K562 (cell line): Measurements from ENCODE around the gene RTL10. TPM values are rescaled to one million over a fixed set of nuclear protein-coding genes. Genes with fewer than 3 reads are reported as not detected.

Experiments used
- ARID1B ChIP-seq: fragments of 450-650 bp; IDR thresholded peaks from 2 replicates; pipeline ENCODE4 v1.6.1; 2016; ENCODE audit warnings: antibody characterized with exemption, mild to moderate bottlenecking, inconsistent platforms
- CTCFL ChIP-seq: IDR thresholded peaks from 2 replicates; pipeline ENCODE4 v1.6.1; 2011; ENCODE audit warnings: borderline replicate concordance, low read depth, mild to moderate bottlenecking, moderate library complexity, low read length; ENCODE audit not compliant: insufficient read depth, poor library complexity, severe bottlenecking
- NFATC3 ChIP-seq: fragments of 450-650 bp; IDR thresholded peaks from 2 replicates; pipeline ENCODE4 v1.6.1; 2017; ENCODE audit warnings: mild to moderate bottlenecking
- PHF20 ChIP-seq: fragments of 450-650 bp; IDR thresholded peaks from 2 replicates; pipeline ENCODE4 v1.6.1; 2018; ENCODE audit not compliant: partially characterized antibody
- RBM17 ChIP-seq: fragments of 200-400 bp; formaldehyde crosslinking; IDR thresholded peaks from 2 replicates; pipeline ENCODE4 v1.6.1; 2017; ENCODE audit warnings: low read depth, mild to moderate bottlenecking, low read length, borderline replicate concordance
- RFX5 ChIP-seq: IDR thresholded peaks from 2 replicates; pipeline ENCODE4 v1.6.1; 2011; ENCODE audit warnings: low read depth, mild to moderate bottlenecking, improper control_type of control experiment, low read length
- RFX7 ChIP-seq: fragments of 250-450 bp; sonication (Bioruptor Pico); IDR thresholded peaks from 2 replicates; pipeline ENCODE4 v1.5.1; 2021; ENCODE audit warnings: mild to moderate bottlenecking
- SMAD2 ChIP-seq: fragments of 150-350 bp; IDR thresholded peaks from 2 replicates; pipeline ENCODE4 v1.6.1; 2014; ENCODE audit warnings: low read depth, mild to moderate bottlenecking, low read length
- SMARCA5 ChIP-seq: fragments of 450-650 bp; IDR thresholded peaks from 2 replicates; pipeline ENCODE4 v1.6.1; 2016
- SMARCB1 ChIP-seq: IDR thresholded peaks from 2 replicates; pipeline ENCODE4 v1.6.1; 2011; ENCODE audit warnings: improper control_type of control experiment, low read depth; ENCODE audit not compliant: insufficient read length
- SRSF3 ChIP-seq: fragments of 200-400 bp; formaldehyde crosslinking; IDR thresholded peaks from 2 replicates; pipeline ENCODE4 v1.6.1; 2016; ENCODE audit warnings: mild to moderate bottlenecking, low read length, moderate library complexity; ENCODE audit not compliant: insufficient read depth
- STAT6 ChIP-seq: sonication (generic); formaldehyde crosslinking; IDR thresholded peaks from 2 replicates; pipeline ENCODE4 v1.8.1; 2023; ENCODE audit warnings: mild to moderate bottlenecking, missing genetic modification reagents
- TCF15 ChIP-seq: fragments of 250-450 bp; sonication (Bioruptor Pico); IDR thresholded peaks from 2 replicates; pipeline ENCODE4 v1.8.0; 2022; ENCODE audit warnings: moderate library complexity, mild to moderate bottlenecking, inconsistent platforms
- TCF3 ChIP-seq: sonication (generic); formaldehyde crosslinking; IDR thresholded peaks from 2 replicates; pipeline ENCODE4 v1.4.0; 2020; ENCODE audit warnings: mild to moderate bottlenecking, missing genetic modification reagents
- TRIM24 ChIP-seq, 2 experiments: fragments of 450-650 bp; IDR thresholded peaks; 2 replicates each; pipeline ENCODE4 v1.6.1; 2016
- TSHZ1 ChIP-seq: fragments of 250-450 bp; sonication (Bioruptor Pico); IDR thresholded peaks from 2 replicates; pipeline ENCODE4 v1.4.0; 2020; ENCODE audit warnings: mild to moderate bottlenecking, moderate library complexity
- ZBTB1 ChIP-seq: sonication (generic); formaldehyde crosslinking; IDR thresholded peaks from 2 replicates; pipeline ENCODE4 v1.8.1; 2023; ENCODE audit warnings: missing genetic modification reagents, low read depth, mild to moderate bottlenecking, borderline replicate concordance
- ZNF668 ChIP-seq: fragments of 250-450 bp; sonication (Bioruptor Pico); IDR thresholded peaks from 2 replicates; pipeline ENCODE4 v1.8.0; 2022; ENCODE audit warnings: mild to moderate bottlenecking, inconsistent platforms
- ZNF780A ChIP-seq: fragments of 250-450 bp; sonication (Bioruptor Pico); IDR thresholded peaks from 2 replicates; pipeline ENCODE4 v1.5.0; 2021; ENCODE audit warnings: mild to moderate bottlenecking
- polyA plus RNA-seq, 8 experiments: library from polyadenylated mRNA; depleted of rRNA in 4 of 8; stranded (reverse) in 5 of 8; unstranded in 3 of 8; fragments of >200 nt; fragmentation: Nextera tagmentation in 2 of 8; fragmentation: Illumina TruSeq in 1 of 8; extraction: Ambion mirVana in 2 of 8; extraction: Trizol in 1 of 8; gene quantifications; 2 replicates each; pipeline versions ENCODE4 v1.2.1 to v1.2.3, GENCODE V29; 2011 to 2014; ENCODE audit warnings: inconsistent platforms in 1 of 8, missing spikeins in 1 of 8
- total RNA-seq, 7 experiments: library from RNA; depleted of rRNA in 6 of 7; stranded (reverse); fragments of >200 nt in 6 of 7; fragmentation: Illumina TruSeq in 2 of 7; extraction: Trizol in 2 of 7; gene quantifications; 2 replicates each; pipeline versions ENCODE4 v1.2.1 to v1.2.3, GENCODE V29; 2011 to 2021; ENCODE audit warnings: low replicate concordance in 1 of 7

RTL10 gene
- total and polyA plus RNA-seq, 9 of the 15 experiments (the other 6 are each of a cell fraction or from before 2014, with no cell fraction given) = 19.8 to 75.5 (median 32.5) TPM

GRCh38 chr22:19891317-19892256, 36.9 kb upstream of the RTL10 start (continued):
- no peak for TF ChIP-seq TCF15 (CRISPR knock-in tag)
- TF ChIP-seq RFX5 = no peak; the same call in 1 of the 2 replicates
- TF ChIP-seq ARID1B = peak; percentile 99
- TF ChIP-seq SRSF3 = no peak
- TF ChIP-seq PHF20 = no peak
- TF ChIP-seq TCF3 (CRISPR knock-in tag) = no peak
- no peak for TF ChIP-seq TSHZ1 (CRISPR knock-in tag)
- peak; percentile 91 to 95 for TF ChIP-seq TRIM24 (IDR thresholded peaks at IDR 0.05)
- no peak for TF ChIP-seq SMAD2
- no peak for TF ChIP-seq ZBTB1
- TF ChIP-seq SMARCB1 = peak; percentile 96
- TF ChIP-seq RFX7 (CRISPR knock-in tag) = 0 out of 2 replicates have a peak, but pooled peaks have one; percentile 49
- no peak for TF ChIP-seq CTCFL
- TF ChIP-seq SMARCA5 = peak; percentile 98
- no peak for TF ChIP-seq ZNF668
- TF ChIP-seq ZNF780A (CRISPR knock-in tag) = no peak
- no peak for TF ChIP-seq RBM17
- peak; percentile 72; the same call in 1 of the 2 replicates for TF ChIP-seq STAT6
- TF ChIP-seq NFATC3 = peak; percentile 89; the same call in 1 of the 2 replicates
